Activated CD4-positive, alpha-beta T cell treated with anti-CD3 and anti-CD28 coated beads, Interleukin-2, amount 10 ng/mL, durations not matched to agents 7 days and 5 days (primary cell): ENCODE data around the gene C14orf93. TPM values are rescaled to one million over a fixed set of nuclear protein-coding genes. Genes with fewer than 3 reads are reported as not detected.
"Not testable (repeated sequence)": the region's sequence is repeated elsewhere in the genome, so short reads cannot be mapped to it uniquely, and the experiment has no call there.

Experiments
- CTCF ChIA-PET: fragments of 350-600 bp; sonication (Branson Sonifier 250); formaldehyde crosslinking; loops from one replicate; lab custom pipeline; 2021; ENCODE audit warnings: antibody characterized with exemption; lab: Charles Lee
- POLR2A ChIA-PET: fragments of 350-600 bp; sonication (Branson Sonifier 250); formaldehyde crosslinking; loops from one replicate; lab custom pipeline; 2021; ENCODE audit warnings: antibody characterized with exemption; lab: Charles Lee
- DNase-seq: peaks from one replicate; pipeline ENCODE4 v3.0.0-alpha.2; 2020
- H3K27ac Mint-ChIP-seq: one replicate; pipeline ENCODE4 v1.8.0; 2021; ENCODE audit warnings: mild to moderate bottlenecking, moderate library complexity, mixed read lengths
- H3K27me3 Mint-ChIP-seq: one replicate; pipeline ENCODE4 v1.8.0; 2021; ENCODE audit warnings: mixed read lengths
- H3K36me3 Mint-ChIP-seq: one replicate; pipeline ENCODE4 v1.8.0; 2021; ENCODE audit warnings: low read depth, mixed read lengths
- H3K4me1 Mint-ChIP-seq: one replicate; pipeline ENCODE4 v1.8.0; 2021; ENCODE audit warnings: mixed read lengths
- H3K4me3 Mint-ChIP-seq: one replicate; pipeline ENCODE4 v1.8.0; 2021; ENCODE audit warnings: mild to moderate bottlenecking, moderate library complexity, mixed read lengths
- H3K9me3 Mint-ChIP-seq: one replicate; pipeline ENCODE4 v1.8.0; 2021; ENCODE audit warnings: mixed read lengths
- total RNA-seq, 2 experiments: library from RNA; stranded (reverse); gene quantifications; one replicate each; pipeline ENCODE4 v1.2.3, GENCODE V29; 2021

The C14orf93 gene
- total RNA-seq, 2 experiments from 2014 or later = 9.4 to 11.1 TPM

DNA sequence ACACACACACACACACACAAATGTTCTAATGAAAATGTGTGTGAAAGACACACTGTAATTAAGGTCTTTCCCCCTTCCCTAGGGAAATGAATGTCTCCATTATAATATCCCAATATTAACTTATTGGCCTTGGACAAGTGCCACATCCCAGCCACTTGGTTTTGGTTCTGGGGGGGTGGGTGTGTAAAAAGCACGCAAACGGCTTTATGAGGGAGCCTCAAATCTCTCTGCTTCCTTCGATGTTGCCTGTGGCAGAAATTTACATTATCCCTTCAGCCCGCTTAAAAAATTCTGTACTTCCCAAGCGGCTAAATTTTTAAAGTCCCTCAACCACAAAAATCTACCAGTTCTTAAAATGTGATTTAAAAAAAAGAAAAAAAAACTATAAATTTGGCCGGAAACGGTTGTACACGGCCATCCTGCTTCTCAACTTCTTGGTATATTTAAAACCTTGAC is 432 bp downstream of the C14orf93 start:
- POLR2A ChIA-PET = no interaction called here
- peaks cover 2% of the 10 kb centered on the region for H3K9me3 Mint-ChIP-seq
- H3K4me3 Mint-ChIP-seq = peak overlapping the region; percentile 95
- no peaks in the 10 kb centered on the region for H3K27me3 Mint-ChIP-seq
- H3K36me3 Mint-ChIP-seq = peaks cover 6% of the 10 kb centered on the region
- CTCF ChIA-PET = no interaction called here
- H3K27ac Mint-ChIP-seq = peak overlapping the region; percentile 92
- no peak for DNase-seq
- H3K4me1 Mint-ChIP-seq = peaks cover 50% of the 10 kb centered on the region

DNA sequence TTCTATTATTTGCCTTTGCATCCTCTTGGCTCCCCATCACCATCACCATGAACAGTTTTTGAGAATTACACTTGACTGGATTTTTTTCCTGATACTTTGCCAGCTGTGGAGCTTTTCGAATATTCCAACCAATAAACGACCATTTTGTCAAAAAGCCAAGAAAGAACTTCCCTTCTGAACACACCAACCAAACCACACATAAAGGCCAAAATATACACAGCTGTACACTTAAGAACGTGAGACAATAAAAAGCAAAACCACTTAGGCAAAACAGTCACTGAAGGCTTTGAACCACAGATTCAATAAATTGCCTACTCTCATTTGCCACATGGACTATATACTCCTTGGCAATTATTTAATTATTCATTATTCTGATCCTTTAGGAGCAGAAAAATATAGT is 1.1 kb downstream of the C14orf93 start:
- CTCF ChIA-PET = interaction anchor here (0.9 to 2.0 kb wide), 4 partner anchors 15 to 48 kb away, joined by 3 to 7 read pairs (median 3); no protein-coding TSS in a partner anchor

GRCh38 chr14:23006544-23007419 is 3.2 kb downstream of the C14orf93 start:
- peak; percentile 98 for DNase-seq
- Mint-ChIP-seq H3K36me3 (peaks cover 6% of the 10 kb centered on the region), H3K9me3 (peaks cover 2% of the 10 kb centered on the region), H3K4me3 (peak overlapping the region; percentile 91), H3K27me3 (no peaks in the 10 kb centered on the region), H3K4me1 (peaks cover 50% of the 10 kb centered on the region), H3K27ac (peak overlapping the region; percentile 92)
- POLR2A ChIA-PET = interaction anchor here (0.5 to 1.4 kb wide), 8 partner anchors 10 to 1208 kb away, joined by 3 to 6 read pairs (median 3); partner anchors contain the start of genes ACIN1, C14orf119 and PRMT5
- CTCF ChIA-PET = interaction anchor here (0.7 to 2.5 kb wide), 24 partner anchors 8 to 1010 kb away, joined by 3 to 25 read pairs (median 4); partner anchors contain the start of genes AJUBA, CDH24, PRMT5 and PSMB5

More for the DNA sequence above, 1.1 kb downstream of the C14orf93 start:
- Mint-ChIP-seq H3K4me3 (peak overlapping the region; percentile 95), H3K9me3 (peaks cover 2% of the 10 kb centered on the region), H3K4me1 (peaks cover 50% of the 10 kb centered on the region), H3K27me3 (no peaks in the 10 kb centered on the region), H3K36me3 (peaks cover 6% of the 10 kb centered on the region), H3K27ac (peak overlapping the region; percentile 92)
- POLR2A ChIA-PET = no interaction called here
- no peak for DNase-seq

GRCh38 chr14:23006188-23006534 is 3.8 kb downstream of the C14orf93 start:
- H3K4me3 Mint-ChIP-seq = peak overlapping the region; percentile 91
- peak overlapping the region; percentile 92 for H3K27ac Mint-ChIP-seq
- ChIA-PET POLR2A (interaction anchor here (0.6 to 1.4 kb wide), 3 partner anchors 15 to 1208 kb away, joined by 3 to 6 read pairs (median 5); partner anchors contain the start of gene PRMT5), CTCF (interaction anchor here (0.7 to 2.5 kb wide), 16 partner anchors 9 to 1009 kb away, joined by 3 to 25 read pairs (median 6); partner anchors contain the start of genes AJUBA, CDH24, PRMT5 and RBM23)
- H3K36me3 Mint-ChIP-seq = peaks cover 6% of the 10 kb centered on the region
- H3K4me1 Mint-ChIP-seq = peaks cover 48% of the 10 kb centered on the region
- H3K27me3 Mint-ChIP-seq = no peaks in the 10 kb centered on the region
- DNase-seq = no peak
- peaks cover 2% of the 10 kb centered on the region for H3K9me3 Mint-ChIP-seq

- Mint-ChIP-seq H3K27ac (peak overlapping the region; percentile 92), H3K9me3 (peaks cover 2% of the 10 kb centered on the region), H3K4me3 (peak overlapping the region; percentile 91), H3K4me1 (peaks cover 47% of the 10 kb centered on the region), H3K36me3 (peaks cover 6% of the 10 kb centered on the region), H3K27me3 (no peaks in the 10 kb centered on the region)
- ChIA-PET POLR2A (interaction anchor here (1.4 kb wide), 1 partner anchor 15 kb away, joined by 5 read pairs; no protein-coding TSS in a partner anchor), CTCF (interaction anchor here (0.7 to 2.5 kb wide), 10 partner anchors 10 to 288 kb away, joined by 3 to 25 read pairs (median 10); partner anchors contain the start of genes AJUBA and PRMT5)
- no peak for DNase-seq
Observed at GRCh38 chr14:23005451-23006187, 4.3 kb downstream of the C14orf93 start.

DNA sequence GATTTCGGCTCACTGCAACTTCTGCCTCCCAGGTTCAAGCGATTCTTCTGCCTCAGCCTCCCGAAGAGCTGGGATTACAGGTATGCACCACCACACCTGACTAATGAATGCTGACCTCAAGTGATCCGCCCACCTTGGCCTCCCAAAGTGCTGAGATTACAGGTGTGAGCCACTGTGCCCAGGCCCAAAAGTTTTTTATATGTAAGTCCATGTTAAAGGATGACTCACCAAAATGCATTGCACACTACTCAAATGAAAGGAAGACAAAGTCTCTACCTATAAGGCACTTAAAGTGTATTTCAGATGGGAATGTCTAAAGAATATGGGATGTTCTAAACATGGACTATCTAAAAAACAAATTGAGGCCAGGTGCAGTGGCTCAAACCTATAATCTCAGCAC is 5.7 kb downstream of the C14orf93 start:
- CTCF ChIA-PET = interaction anchor here (1.0 to 1.8 kb wide), 3 partner anchors 12 to 65 kb away, joined by 3 to 6 read pairs (median 3); no protein-coding TSS in a partner anchor
- H3K27ac Mint-ChIP-seq, POLR2A ChIA-PET, H3K4me3 Mint-ChIP-seq, H3K27me3 Mint-ChIP-seq, DNase-seq, H3K36me3 Mint-ChIP-seq, H3K9me3 Mint-ChIP-seq: not testable (repeated sequence)
- H3K4me1 Mint-ChIP-seq = peaks cover 38% of the 10 kb centered on the region

- H3K27me3 Mint-ChIP-seq = no peaks in the 10 kb centered on the region
- no peak overlapping the region for H3K4me3 Mint-ChIP-seq
- CTCF ChIA-PET = interaction anchor here (0.7 to 2.1 kb wide), 7 partner anchors 16 to 66 kb away, joined by 3 to 9 read pairs (median 5); partner anchors contain the start of gene CDH24
- H3K27ac Mint-ChIP-seq = no peak overlapping the region
- peaks cover 21% of the 10 kb centered on the region for H3K4me1 Mint-ChIP-seq
- DNase-seq = no peak
- H3K36me3 Mint-ChIP-seq = no peaks in the 10 kb centered on the region
- POLR2A ChIA-PET = no interaction called here
- H3K9me3 Mint-ChIP-seq = no peaks in the 10 kb centered on the region
Observed at GRCh38 chr14:23002592-23002991, 7.4 kb downstream of the C14orf93 start.

DNA sequence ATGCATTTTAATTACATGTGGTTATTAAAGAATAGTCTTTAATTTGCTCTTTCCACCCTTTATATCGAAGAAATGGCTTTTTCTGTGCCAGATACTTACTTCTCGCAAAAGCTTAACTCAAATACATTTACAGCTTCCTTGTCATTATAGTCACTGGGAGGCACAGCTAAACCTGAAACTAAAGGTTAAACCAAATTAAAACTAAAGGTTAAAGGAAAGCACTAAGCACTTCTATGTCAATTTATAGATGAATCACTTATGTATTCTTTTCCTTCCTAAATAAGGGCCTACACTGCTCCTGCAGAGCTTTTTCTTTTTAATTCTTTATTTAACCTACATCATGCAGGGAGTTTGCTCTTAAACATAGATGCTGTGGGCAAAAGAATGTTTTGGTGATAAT is 9.1 kb downstream of the C14orf93 start:
- ChIA-PET CTCF (interaction anchor here (0.7 to 2.1 kb wide), 5 partner anchors 15 to 68 kb away, joined by 3 to 6 read pairs (median 5); partner anchors contain the start of gene CDH24), POLR2A (no interaction called here)
- Mint-ChIP-seq H3K27me3 (no peaks in the 10 kb centered on the region), H3K4me1 (peaks cover 6% of the 10 kb centered on the region), H3K36me3 (no peaks in the 10 kb centered on the region), H3K27ac (no peak overlapping the region), H3K9me3 (no peaks in the 10 kb centered on the region), H3K4me3 (no peak overlapping the region)
- no peak for DNase-seq

DNA sequence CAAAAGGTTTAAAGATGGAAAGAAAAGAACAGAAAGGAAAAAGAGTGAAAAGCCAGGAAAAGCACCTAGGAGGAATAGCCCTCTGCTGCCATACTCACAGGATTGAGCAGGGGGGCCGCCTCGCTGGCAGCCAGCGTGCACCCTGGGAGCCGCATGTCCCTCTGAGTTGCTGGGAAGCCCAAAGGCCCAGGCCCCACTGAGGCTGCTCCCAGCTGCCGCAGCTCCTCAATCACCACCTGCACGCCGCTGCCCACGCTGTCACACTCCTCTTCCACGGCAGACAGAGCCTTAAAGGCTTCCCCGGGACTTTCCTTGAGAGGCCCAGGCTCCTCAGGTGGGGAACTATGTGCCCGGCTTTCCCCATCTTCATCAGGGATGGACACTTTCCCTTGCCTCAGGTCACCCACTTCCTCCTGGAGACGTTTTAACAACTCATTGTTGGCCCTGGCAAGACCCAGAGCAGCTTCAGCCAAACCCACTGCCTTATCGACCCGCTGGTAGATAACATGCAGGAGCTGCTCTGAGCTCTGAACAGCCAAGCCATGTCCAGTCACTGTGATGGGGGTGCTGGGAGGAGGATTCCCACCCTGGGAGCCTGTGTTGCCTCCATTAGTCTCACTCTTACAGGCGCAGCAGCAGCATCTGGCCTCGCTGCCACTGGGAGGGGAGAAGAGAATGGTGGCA is 11.5 kb downstream of the C14orf93 start:
- no peak for DNase-seq
- POLR2A ChIA-PET = no interaction called here
- H3K27me3 Mint-ChIP-seq = no peaks in the 10 kb centered on the region
- no peaks in the 10 kb centered on the region for H3K9me3 Mint-ChIP-seq
- no peak overlapping the region for H3K27ac Mint-ChIP-seq
- H3K4me1 Mint-ChIP-seq = no peaks in the 10 kb centered on the region
- CTCF ChIA-PET = interaction anchor here (1.1 to 1.4 kb wide), 2 partner anchors 9 to 70 kb away, joined by 4 read pairs; no protein-coding TSS in a partner anchor
- H3K36me3 Mint-ChIP-seq = no peaks in the 10 kb centered on the region
- no peak overlapping the region for H3K4me3 Mint-ChIP-seq

GRCh38 chr14:22997676-22998323 is 12.1 kb downstream of the C14orf93 start:
- Mint-ChIP-seq H3K36me3 (peaks cover 3% of the 10 kb centered on the region), H3K9me3 (no peaks in the 10 kb centered on the region), H3K4me1 (no peaks in the 10 kb centered on the region), H3K27ac (no peak overlapping the region), H3K4me3 (no peak overlapping the region), H3K27me3 (no peaks in the 10 kb centered on the region)
- POLR2A ChIA-PET = no interaction called here
- no peak for DNase-seq
- CTCF ChIA-PET = interaction anchor here (1.1 to 7.0 kb wide), 4 partner anchors 9 to 71 kb away, joined by 4 to 61 read pairs (median 4); partner anchors contain the start of gene CDH24
